ENCODE measurements around the gene ABCC1.
A peak's percentile ranks its signal among the peaks of the same experiment; 100 is the strongest.

ABCC1 gene

DNA sequence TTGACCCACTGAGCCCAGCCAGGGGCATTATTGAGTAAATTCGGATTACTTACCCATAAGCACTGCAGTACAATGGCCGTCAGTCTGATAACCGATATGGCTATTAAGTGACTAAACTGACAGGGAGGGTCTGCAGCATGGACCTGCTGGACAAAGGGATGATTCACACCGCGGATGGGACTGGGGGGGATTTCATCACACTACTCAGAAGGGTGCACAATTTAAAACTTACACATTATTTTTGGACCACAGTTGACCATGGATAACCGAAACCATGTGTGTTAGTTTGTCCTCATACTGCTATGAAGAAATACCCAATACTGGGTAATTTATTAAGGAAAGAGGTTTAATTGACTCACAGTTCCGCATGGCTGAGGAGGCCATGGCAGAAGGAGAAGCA, 167.4 kb downstream of the ABCC1 start:
- in situ Hi-C loops (cut with HindIII; ENCODE audit: low pct_unique_long_range_greater_than_20kb, low sequenced_read_pairs) = no loop called here
- no peak for TF ChIP-seq JUND (IDR thresholded peaks at IDR 0.05; ENCODE audit: low read depth)
- DNase-seq (ENCODE audit: low read depth in 1 of 2, low spot score in 1 of 2) = no peak

DNA sequence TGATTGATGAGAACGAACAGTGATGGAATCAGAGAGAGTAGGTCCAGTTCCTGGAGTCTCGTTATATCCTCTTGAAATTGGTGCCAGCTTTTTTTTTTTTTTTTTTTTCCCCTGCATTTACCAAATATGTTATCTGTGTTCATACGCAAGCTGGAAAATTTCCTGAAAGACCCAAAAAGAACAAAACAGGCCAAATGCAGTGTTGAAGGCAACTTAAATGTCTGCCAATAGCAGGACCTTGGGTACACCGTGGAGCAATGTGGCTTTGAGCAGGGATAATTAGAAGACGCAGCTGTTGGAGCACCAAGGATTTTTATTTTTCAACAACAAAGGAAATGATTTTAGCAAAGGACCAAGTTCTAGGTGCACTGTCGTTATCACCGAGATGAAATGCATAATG, 168.9 kb downstream of the ABCC1 start:
- DNase-seq (ENCODE audit: low read depth in 1 of 2, low spot score in 1 of 2) = no peak
- TF ChIP-seq JUND (IDR thresholded peaks at IDR 0.05; ENCODE audit: low read depth) = no peak
- in situ Hi-C loops (cut with HindIII; ENCODE audit: low pct_unique_long_range_greater_than_20kb, low sequenced_read_pairs) = no loop called here

DNA sequence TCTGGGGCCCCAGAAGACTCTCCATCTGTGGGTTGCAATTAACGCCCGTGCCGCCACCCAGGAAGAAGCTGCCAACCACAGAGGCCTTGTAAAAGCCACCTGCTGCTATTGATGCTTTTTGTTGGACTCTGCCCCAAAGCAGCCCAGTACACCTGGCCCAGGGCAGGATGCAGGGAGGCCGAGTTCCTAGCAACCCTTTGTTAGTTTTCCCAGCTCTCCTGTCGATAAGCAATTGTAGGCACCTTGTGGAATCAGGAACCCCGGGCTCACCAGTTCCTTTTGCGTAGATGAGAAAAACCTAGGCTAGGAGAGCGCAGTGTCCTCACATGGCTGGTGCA, 170.6 kb downstream of the ABCC1 start:
- DNase-seq (ENCODE audit: low read depth in 1 of 2, low spot score in 1 of 2) = no peak
- TF ChIP-seq JUND (IDR thresholded peaks at IDR 0.05; ENCODE audit: low read depth) = no peak
- in situ Hi-C loops (cut with HindIII; ENCODE audit: low pct_unique_long_range_greater_than_20kb, low sequenced_read_pairs) = no loop called here

- in situ Hi-C loops (cut with HindIII; ENCODE audit: low pct_unique_long_range_greater_than_20kb, low sequenced_read_pairs) = no loop called here
- DNase-seq (ENCODE audit: low read depth in 1 of 2, low spot score in 1 of 2) = no peak
- no peak for TF ChIP-seq JUND (IDR thresholded peaks at IDR 0.05; ENCODE audit: low read depth)
Observed at GRCh38 chr16:16120382-16121184, 171.2 kb downstream of the ABCC1 start.

GRCh38 chr16:16121185-16121727, 171.8 kb downstream of the ABCC1 start:
- in situ Hi-C loops (cut with HindIII; ENCODE audit: low pct_unique_long_range_greater_than_20kb, low sequenced_read_pairs) = no loop called here
- DNase-seq (ENCODE audit: low read depth in 1 of 2, low spot score in 1 of 2) = no peak
- TF ChIP-seq JUND (IDR thresholded peaks at IDR 0.05; ENCODE audit: low read depth) = no peak

DNA sequence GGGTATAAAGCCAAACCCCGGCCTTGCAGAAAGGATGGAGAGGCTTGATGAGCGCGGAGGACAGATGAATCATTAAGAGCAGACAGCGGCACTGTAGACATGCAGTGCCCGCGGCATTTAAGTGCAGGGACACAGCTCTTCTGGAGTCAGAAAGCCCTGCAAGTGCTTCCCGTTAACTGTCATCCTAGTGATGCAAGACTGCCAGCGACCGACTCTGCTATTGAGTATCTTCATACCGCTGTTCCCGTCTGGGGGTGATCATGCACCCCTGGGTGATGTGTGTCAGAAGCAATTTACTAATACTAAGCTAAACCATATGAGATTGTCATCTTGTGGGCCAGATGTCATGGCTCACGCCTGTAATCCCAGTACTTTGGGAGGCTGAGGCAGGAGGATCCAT, 172.8 kb downstream of the ABCC1 start:
- in situ Hi-C loops (cut with HindIII; ENCODE audit: low pct_unique_long_range_greater_than_20kb, low sequenced_read_pairs) = no loop called here
- TF ChIP-seq JUND (IDR thresholded peaks at IDR 0.05; ENCODE audit: low read depth) = no peak
- DNase-seq (ENCODE audit: low read depth in 1 of 2, low spot score in 1 of 2) = no peak

GRCh38 chr16:16124438-16124837, 175.0 kb downstream of the ABCC1 start:
- no peak for TF ChIP-seq JUND (IDR thresholded peaks at IDR 0.05; ENCODE audit: low read depth)
- in situ Hi-C loops (cut with HindIII; ENCODE audit: low pct_unique_long_range_greater_than_20kb, low sequenced_read_pairs) = no loop called here
- DNase-seq (ENCODE audit: low read depth in 1 of 2, low spot score in 1 of 2) = no peak

GRCh38 chr16:16124974-16125373, 175.6 kb downstream of the ABCC1 start:
- in situ Hi-C loops (cut with HindIII; ENCODE audit: low pct_unique_long_range_greater_than_20kb, low sequenced_read_pairs) = no loop called here
- no peak for TF ChIP-seq JUND (IDR thresholded peaks at IDR 0.05; ENCODE audit: low read depth)

DNA sequence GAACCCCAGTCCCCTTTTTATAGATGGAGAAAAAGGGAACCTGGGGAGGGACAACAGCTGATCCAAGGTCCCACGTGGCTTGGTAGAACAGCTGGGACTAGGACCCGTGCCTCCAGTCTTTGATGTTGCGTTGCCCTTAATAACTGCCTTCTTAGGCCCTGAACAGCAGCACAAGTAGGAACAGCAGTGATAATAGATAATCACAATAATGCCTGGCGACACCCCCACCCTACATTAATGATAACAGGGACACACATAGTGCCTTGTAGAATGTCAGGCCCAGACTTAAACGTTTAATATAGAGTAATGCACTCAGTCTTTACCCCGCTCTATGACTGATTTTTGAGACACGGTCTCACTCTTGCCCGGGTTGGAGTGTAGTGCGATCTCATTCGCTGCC, 177.5 kb downstream of the ABCC1 start:
- in situ Hi-C loops (cut with HindIII; ENCODE audit: low pct_unique_long_range_greater_than_20kb, low sequenced_read_pairs) = no loop called here
- no peak for TF ChIP-seq JUND (IDR thresholded peaks at IDR 0.05; ENCODE audit: low read depth)

More at GRCh38 chr16:16124974-16125373, 175.6 kb downstream of the ABCC1 start:
- DNase-seq (ENCODE audit: low read depth in 1 of 2, low spot score in 1 of 2) = no peak

DNA sequence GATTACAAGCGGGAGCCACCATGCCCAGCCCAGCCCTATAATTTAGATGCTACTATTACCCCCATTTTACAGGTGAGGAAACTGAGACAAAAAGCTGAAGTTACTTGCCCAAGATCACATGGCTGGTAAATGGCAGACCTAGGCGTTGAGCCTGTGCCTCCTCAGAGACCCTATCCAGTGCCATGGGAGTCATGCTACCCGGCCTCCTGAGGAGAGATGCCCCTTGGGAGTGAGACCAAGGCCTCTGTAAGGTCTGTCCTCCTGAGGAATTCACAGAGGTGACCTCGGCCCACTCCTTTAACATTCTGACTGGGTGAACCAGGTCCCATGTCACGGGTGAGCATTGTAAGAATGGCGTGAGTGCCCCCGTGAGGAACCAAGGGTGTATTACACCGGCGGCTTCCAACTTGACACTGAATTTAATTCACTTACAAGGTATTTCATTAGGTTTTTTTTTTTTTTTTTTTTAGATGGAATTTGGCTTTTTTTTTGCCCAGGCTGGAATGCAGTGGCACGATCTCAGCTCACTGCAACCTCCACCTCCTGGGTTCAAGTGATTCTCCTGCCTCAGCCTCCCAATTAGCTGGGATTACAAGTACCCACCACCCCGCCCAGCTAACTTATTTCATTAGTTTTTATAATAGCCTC, 178.2 kb downstream of the ABCC1 start:
- peak; percentile 65 to 81 for DNase-seq (ENCODE audit: low read depth in 1 of 2, low spot score in 1 of 2)
- in situ Hi-C loops (cut with HindIII; ENCODE audit: low pct_unique_long_range_greater_than_20kb, low sequenced_read_pairs) = no loop called here
- TF ChIP-seq JUND (IDR thresholded peaks at IDR 0.05; ENCODE audit: low read depth) = no peak

More for the DNA sequence above, 177.5 kb downstream of the ABCC1 start:
- no peak for DNase-seq (ENCODE audit: low read depth in 1 of 2, low spot score in 1 of 2)

DNA sequence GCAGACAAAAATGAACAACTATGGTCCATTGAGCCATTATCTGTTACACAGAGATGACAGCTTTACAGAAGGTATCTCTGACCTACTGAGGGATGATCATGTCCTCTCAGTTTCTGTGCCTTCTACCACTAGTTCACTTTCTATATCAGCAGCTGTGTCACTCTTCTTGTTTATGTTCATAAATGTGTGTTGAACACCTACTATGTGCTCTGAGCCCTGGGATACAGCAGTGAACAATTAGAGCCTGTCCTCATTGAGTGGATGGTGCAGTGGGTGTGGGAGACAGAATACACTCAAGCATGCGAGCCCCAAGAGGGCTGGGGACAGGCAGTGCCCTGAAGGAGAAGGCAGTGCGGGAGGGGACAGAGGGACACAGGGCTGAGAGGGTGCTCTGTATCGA, 181.8 kb downstream of the ABCC1 start:
- no peak for TF ChIP-seq JUND (IDR thresholded peaks at IDR 0.05; ENCODE audit: low read depth)
- no peak for DNase-seq (ENCODE audit: low read depth in 1 of 2, low spot score in 1 of 2)
- in situ Hi-C loops (cut with HindIII; ENCODE audit: low pct_unique_long_range_greater_than_20kb, low sequenced_read_pairs) = no loop called here

GRCh38 chr16:16131659-16132058, 182.2 kb downstream of the ABCC1 start:
- no peak for TF ChIP-seq JUND (IDR thresholded peaks at IDR 0.05; ENCODE audit: low read depth)
- DNase-seq (ENCODE audit: low read depth in 1 of 2, low spot score in 1 of 2) = no peak
- in situ Hi-C loops (cut with HindIII; ENCODE audit: low pct_unique_long_range_greater_than_20kb, low sequenced_read_pairs) = no loop called here

GRCh38 chr16:16133943-16134604, 184.7 kb downstream of the ABCC1 start:
- in situ Hi-C loops (cut with HindIII; ENCODE audit: low pct_unique_long_range_greater_than_20kb, low sequenced_read_pairs) = no loop called here
- TF ChIP-seq JUND (IDR thresholded peaks at IDR 0.05; ENCODE audit: low read depth) = no peak
- DNase-seq (ENCODE audit: low read depth in 1 of 2, low spot score in 1 of 2) = no peak

Data from T47D (cell line).